Activated CD8-positive, alpha-beta T cell treated with anti-CD3 and anti-CD28 coated beads, Interleukin-2, amount 10 ng/mL, durations not matched to agents 7 days and 5 days (primary cell): ENCODE data around the gene KCNN1. TPM values are rescaled to one million over a fixed set of nuclear protein-coding genes. Genes with fewer than 3 reads are reported as not detected.
A peak's percentile ranks its signal among the peaks of the same experiment; 100 is the strongest.
"Not testable (repeated sequence)": the region's sequence is repeated elsewhere in the genome, so short reads cannot be mapped to it uniquely, and the experiment has no call there.

Experiments
- ATAC-seq: fragments of 150-1000 bp; cut with Tn5 transposase; one replicate; pipeline ENCODE4 v1.10.0; 2021; ENCODE audit warnings: moderate library complexity
- CTCF ChIA-PET: fragments of 350-600 bp; sonication (Branson Sonifier 250); formaldehyde crosslinking; loops from one replicate; lab custom pipeline; 2021; ENCODE audit warnings: antibody characterized with exemption; lab: Charles Lee
- POLR2A ChIA-PET: fragments of 350-600 bp; sonication (Branson Sonifier 250); formaldehyde crosslinking; loops from one replicate; lab custom pipeline; 2021; ENCODE audit warnings: antibody characterized with exemption; lab: Charles Lee
- DNase-seq: peaks from one replicate; pipeline ENCODE4 v3.0.0-alpha.2; 2020
- H3K27ac Mint-ChIP-seq: one replicate; pipeline ENCODE4 v1.8.0; 2021; ENCODE audit warnings: mild to moderate bottlenecking, mixed read lengths
- H3K27me3 Mint-ChIP-seq: one replicate; pipeline ENCODE4 v1.8.0; 2021; ENCODE audit warnings: low read depth, mixed read lengths
- H3K36me3 Mint-ChIP-seq: one replicate; pipeline ENCODE4 v1.8.0; 2021; ENCODE audit warnings: low read depth, mixed read lengths
- H3K4me1 Mint-ChIP-seq: one replicate; pipeline ENCODE4 v1.8.0; 2021; ENCODE audit warnings: low read depth, mixed read lengths
- H3K4me3 Mint-ChIP-seq: one replicate; pipeline ENCODE4 v1.8.0; 2021; ENCODE audit warnings: mild to moderate bottlenecking, mixed read lengths
- H3K9me3 Mint-ChIP-seq: one replicate; pipeline ENCODE4 v1.8.0; 2022; ENCODE audit warnings: mixed read lengths; ENCODE audit not compliant: insufficient read depth
- total RNA-seq, 2 experiments: library from RNA; stranded (reverse); gene quantifications; one replicate each; pipeline ENCODE4 v1.2.3, GENCODE V29; 2021

The KCNN1 gene
- total RNA-seq, 2 experiments from 2014 or later, result not detected

DNA sequence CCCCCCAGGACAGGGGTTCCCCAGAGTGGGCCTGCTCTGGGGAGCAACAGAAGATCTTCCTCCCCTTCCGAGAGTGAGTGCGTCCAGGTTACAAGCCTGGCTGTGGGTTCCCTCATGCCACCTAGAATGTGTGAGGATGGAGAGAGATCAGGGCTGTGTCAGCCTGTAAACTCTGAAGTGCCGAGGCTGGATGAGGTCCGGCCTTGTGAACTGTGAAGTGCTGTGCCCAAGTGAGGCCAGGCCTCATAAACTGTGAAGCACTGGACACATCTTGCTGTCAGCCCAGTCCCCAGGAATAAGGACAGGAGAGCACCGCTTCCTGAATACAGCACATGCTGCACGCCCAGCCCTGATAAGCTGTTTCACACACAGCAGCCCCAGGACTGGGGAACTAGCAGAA, 7.6 kb downstream of the KCNN1 start:
- POLR2A ChIA-PET, result interaction anchor here (0.5 kb wide), 1 partner anchor 152 kb away, joined by 4 read pairs; no protein-coding TSS in a partner anchor

GRCh38 chr19:17975032-17975431, 8.1 kb downstream of the KCNN1 start:
- Mint-ChIP-seq H3K4me3 (no peak overlapping the region), H3K4me1 (no peaks in the 10 kb centered on the region), H3K36me3 (no peaks in the 10 kb centered on the region), H3K27me3 (peaks cover 10% of the 10 kb centered on the region), H3K9me3 (no peaks in the 10 kb centered on the region), H3K27ac (no peak overlapping the region)
- ATAC-seq (no peak), DNase-seq (no peak)
- CTCF ChIA-PET, result interaction anchor here (1.2 to 2.2 kb wide), 2 partner anchors 22 to 37 kb away, joined by 3 to 4 read pairs; no protein-coding TSS in a partner anchor
- POLR2A ChIA-PET, result no interaction called here

More for the DNA sequence above, 7.6 kb downstream of the KCNN1 start:
- DNase-seq (no peak), ATAC-seq (no peak)
- CTCF ChIA-PET, result interaction anchor here (1.2 to 2.2 kb wide), 2 partner anchors 22 to 36 kb away, joined by 3 to 4 read pairs; no protein-coding TSS in a partner anchor
- peaks cover 3% of the 10 kb centered on the region for H3K4me1 Mint-ChIP-seq
- no peak overlapping the region for H3K27ac Mint-ChIP-seq
- H3K4me3 Mint-ChIP-seq, result no peak overlapping the region
- no peaks in the 10 kb centered on the region for H3K9me3 Mint-ChIP-seq
- H3K27me3 Mint-ChIP-seq, result peaks cover 8% of the 10 kb centered on the region
- no peaks in the 10 kb centered on the region for H3K36me3 Mint-ChIP-seq

DNA sequence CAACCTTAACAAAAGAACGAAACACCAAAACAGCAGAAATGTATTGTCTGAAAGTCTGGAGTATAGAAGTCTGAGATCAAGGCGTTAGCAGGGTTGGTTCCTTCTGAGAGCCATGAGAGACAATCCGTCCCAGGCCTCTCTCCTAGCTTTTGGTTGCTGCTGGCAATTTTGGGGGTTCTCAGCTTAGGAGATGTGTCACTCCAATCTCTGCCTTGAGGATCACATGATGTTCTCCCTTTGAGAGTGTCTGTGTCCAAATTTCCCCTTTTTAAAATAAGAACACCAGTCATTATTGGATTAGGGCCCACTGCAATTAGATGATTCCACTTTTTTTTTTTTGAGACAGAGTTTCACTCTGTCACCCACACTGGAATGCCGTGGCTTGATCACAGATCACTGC, 10.1 kb downstream of the KCNN1 start:
- CTCF ChIA-PET, result interaction anchor here (0.6 kb wide), 1 partner anchor 522 kb away, joined by 3 read pairs; no protein-coding TSS in a partner anchor
- no peaks in the 10 kb centered on the region for H3K9me3 Mint-ChIP-seq
- POLR2A ChIA-PET, result interaction anchor here (0.9 kb wide), 1 partner anchor 30 kb away, joined by 4 read pairs; no protein-coding TSS in a partner anchor
- H3K27ac Mint-ChIP-seq, result no peak overlapping the region
- peaks cover 14% of the 10 kb centered on the region for H3K27me3 Mint-ChIP-seq
- H3K4me3 Mint-ChIP-seq, result no peak overlapping the region
- H3K4me1 Mint-ChIP-seq, result peaks cover 3% of the 10 kb centered on the region
- no peak for DNase-seq
- no peaks in the 10 kb centered on the region for H3K36me3 Mint-ChIP-seq
- no peak for ATAC-seq

DNA sequence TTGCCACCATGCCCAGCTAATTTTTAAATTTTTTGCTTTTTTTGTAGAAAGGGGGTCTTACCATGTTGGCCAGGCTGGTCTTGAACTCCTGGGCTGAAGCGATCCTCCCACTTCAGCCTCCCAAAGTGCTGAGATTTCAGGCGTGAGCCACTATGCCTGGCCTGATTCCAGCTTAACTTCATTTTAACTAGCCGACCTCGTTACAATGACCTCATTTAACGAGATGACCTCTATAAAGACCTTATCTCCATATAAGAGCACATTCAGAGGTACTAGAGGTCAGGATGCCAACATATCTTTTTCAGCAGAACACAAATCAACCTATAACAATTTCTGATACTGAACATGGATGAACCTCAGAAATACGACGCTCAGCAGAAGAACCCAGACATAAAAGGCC, 10.6 kb downstream of the KCNN1 start:
- CTCF ChIA-PET, result no interaction called here

GRCh38 chr19:17981611-17982010, 14.7 kb downstream of the KCNN1 start:
- Mint-ChIP-seq H3K27ac (no peak overlapping the region), H3K4me3 (no peak overlapping the region), H3K4me1 (peaks cover 6% of the 10 kb centered on the region), H3K36me3 (no peaks in the 10 kb centered on the region), H3K9me3 (no peaks in the 10 kb centered on the region), H3K27me3 (peaks cover 12% of the 10 kb centered on the region)
- ATAC-seq, result no peak
- POLR2A ChIA-PET, result no interaction called here
- DNase-seq, result no peak
- CTCF ChIA-PET, result no interaction called here

More for the DNA sequence above, 10.6 kb downstream of the KCNN1 start:
- H3K27ac Mint-ChIP-seq, result no peak overlapping the region
- peaks cover 3% of the 10 kb centered on the region for H3K4me1 Mint-ChIP-seq
- no peak overlapping the region for H3K4me3 Mint-ChIP-seq
- H3K36me3 Mint-ChIP-seq, result no peaks in the 10 kb centered on the region
- ATAC-seq (no peak), DNase-seq (no peak)
- POLR2A ChIA-PET, result no interaction called here
- peaks cover 14% of the 10 kb centered on the region for H3K27me3 Mint-ChIP-seq
- no peaks in the 10 kb centered on the region for H3K9me3 Mint-ChIP-seq

DNA sequence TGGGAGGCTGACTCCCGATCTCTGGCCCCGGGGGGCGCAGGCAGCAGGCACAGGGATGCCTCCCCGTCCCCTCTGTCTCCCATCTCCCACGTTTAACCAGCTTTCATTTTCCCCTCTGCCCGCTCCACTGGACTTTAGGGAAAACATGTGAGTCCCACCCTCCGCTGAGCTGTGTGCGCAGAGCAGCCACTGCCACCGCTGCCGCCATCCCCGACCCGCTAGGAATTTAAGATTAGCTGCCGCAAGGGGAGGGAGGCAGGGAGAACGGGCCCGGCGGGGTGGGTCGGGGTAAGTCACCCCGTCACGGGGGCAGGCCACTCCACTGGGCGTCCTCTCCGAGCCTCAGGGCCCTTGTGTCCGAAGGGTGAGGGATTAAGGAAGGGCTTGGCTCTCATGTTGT, 15.5 kb downstream of the KCNN1 start:
- ATAC-seq (no peak), DNase-seq (no peak)
- POLR2A ChIA-PET, result no interaction called here
- H3K4me1 Mint-ChIP-seq, result peaks cover 6% of the 10 kb centered on the region
- no peaks in the 10 kb centered on the region for H3K9me3 Mint-ChIP-seq
- no peaks in the 10 kb centered on the region for H3K36me3 Mint-ChIP-seq
- no peak overlapping the region for H3K4me3 Mint-ChIP-seq
- peaks cover 12% of the 10 kb centered on the region for H3K27me3 Mint-ChIP-seq
- no peak overlapping the region for H3K27ac Mint-ChIP-seq
- CTCF ChIA-PET, result no interaction called here

- H3K27me3 Mint-ChIP-seq, result peaks cover 3% of the 10 kb centered on the region
- ChIA-PET POLR2A (no interaction called here), CTCF (no interaction called here)
- no peak overlapping the region for H3K4me3 Mint-ChIP-seq
- no peaks in the 10 kb centered on the region for H3K36me3 Mint-ChIP-seq
- DNase-seq (no peak), ATAC-seq (no peak)
- peak overlapping the region; percentile 39 for H3K27ac Mint-ChIP-seq
- H3K4me1 Mint-ChIP-seq, result peaks cover 6% of the 10 kb centered on the region
- H3K9me3 Mint-ChIP-seq, result no peaks in the 10 kb centered on the region
These were observed 18.3 kb downstream of the KCNN1 start for GRCh38 chr19:17985037-17985818.

- DNase-seq, H3K27me3 Mint-ChIP-seq, H3K4me1 Mint-ChIP-seq, H3K27ac Mint-ChIP-seq, H3K36me3 Mint-ChIP-seq, POLR2A ChIA-PET, ATAC-seq, CTCF ChIA-PET, H3K9me3 Mint-ChIP-seq, H3K4me3 Mint-ChIP-seq: not testable (repeated sequence)
These were observed 19.7 kb downstream of the KCNN1 start for GRCh38 chr19:17986569-17986968.

GRCh38 chr19:17988161-17988560, 21.3 kb downstream of the KCNN1 start:
- no peaks in the 10 kb centered on the region for H3K36me3 Mint-ChIP-seq
- ATAC-seq, result no peak
- H3K27ac Mint-ChIP-seq, result no peak overlapping the region
- CTCF ChIA-PET, result interaction anchor here (1.2 kb wide), 1 partner anchor 129 kb away, joined by 3 read pairs; no protein-coding TSS in a partner anchor
- POLR2A ChIA-PET, result no interaction called here
- H3K27me3 Mint-ChIP-seq, result no peaks in the 10 kb centered on the region
- H3K9me3 Mint-ChIP-seq, result no peaks in the 10 kb centered on the region
- H3K4me1 Mint-ChIP-seq, result peaks cover 3% of the 10 kb centered on the region
- H3K4me3 Mint-ChIP-seq, result no peak overlapping the region
- no peak for DNase-seq

DNA sequence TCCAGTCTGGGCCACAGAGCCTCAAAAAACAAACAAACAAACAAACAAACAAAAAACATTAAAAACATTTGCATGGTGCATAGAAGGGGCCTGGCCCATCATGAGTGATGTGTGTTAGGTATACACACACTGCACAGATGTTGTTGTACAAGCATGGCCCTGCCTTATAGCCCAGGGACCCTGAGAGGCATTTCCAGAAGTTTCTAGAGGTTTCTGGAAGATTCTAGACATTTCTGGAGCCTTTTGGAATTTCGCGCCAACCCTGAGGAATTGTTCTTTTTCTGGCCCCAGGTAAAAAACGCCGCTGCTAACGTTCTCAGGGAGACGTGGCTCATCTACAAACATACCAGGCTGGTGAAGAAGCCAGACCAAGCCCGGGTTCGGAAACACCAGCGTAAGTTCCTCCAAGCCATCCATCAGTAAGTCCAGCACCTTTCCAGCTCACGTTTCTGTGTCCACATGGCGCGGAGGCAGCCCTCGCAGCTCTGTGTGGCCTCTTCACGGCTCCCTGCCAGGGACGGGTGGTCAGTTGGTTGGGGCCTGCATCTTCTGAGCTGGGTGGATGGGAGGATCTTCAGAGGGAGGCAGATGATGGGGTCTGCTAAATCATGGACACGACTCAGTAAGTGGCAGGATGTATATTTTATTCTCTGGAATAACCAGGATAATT, 22.7 kb downstream of the KCNN1 start:
- POLR2A ChIA-PET, result no interaction called here
- CTCF ChIA-PET, result no interaction called here
- no peak for DNase-seq

GRCh38 chr19:17993076-17993813, 26.3 kb downstream of the KCNN1 start:
- no peak for DNase-seq
- H3K36me3 Mint-ChIP-seq, result no peaks in the 10 kb centered on the region
- no peak overlapping the region for H3K4me3 Mint-ChIP-seq
- ChIA-PET CTCF (interaction anchor here (0.8 to 8.4 kb wide), 5 partner anchors 48 to 133 kb away, joined by 4 to 141 read pairs (median 27); partner anchors contain the start of genes CCDC124 and RPL18A), POLR2A (no interaction called here)
- peaks cover 2% of the 10 kb centered on the region for H3K27me3 Mint-ChIP-seq
- no peaks in the 10 kb centered on the region for H3K9me3 Mint-ChIP-seq
- no peak for ATAC-seq
- H3K4me1 Mint-ChIP-seq, result peaks cover 5% of the 10 kb centered on the region
- no peak overlapping the region for H3K27ac Mint-ChIP-seq

More for the DNA sequence above, 22.7 kb downstream of the KCNN1 start:
- no peaks in the 10 kb centered on the region for H3K36me3 Mint-ChIP-seq
- H3K27ac Mint-ChIP-seq, result no peak overlapping the region
- peaks cover 3% of the 10 kb centered on the region for H3K4me1 Mint-ChIP-seq
- no peaks in the 10 kb centered on the region for H3K9me3 Mint-ChIP-seq
- H3K27me3 Mint-ChIP-seq, result no peaks in the 10 kb centered on the region
- no peak for ATAC-seq
- H3K4me3 Mint-ChIP-seq, result no peak overlapping the region
